HK-2 (cell line): ENCODE data around the gene LMO7.

ENCODE experiments used
- DNase-seq: peaks from one replicate; pipeline ENCODE4 v3.0.0-alpha.2; 2018; ENCODE audit not compliant: unreplicated experiment

LMO7 gene

DNA sequence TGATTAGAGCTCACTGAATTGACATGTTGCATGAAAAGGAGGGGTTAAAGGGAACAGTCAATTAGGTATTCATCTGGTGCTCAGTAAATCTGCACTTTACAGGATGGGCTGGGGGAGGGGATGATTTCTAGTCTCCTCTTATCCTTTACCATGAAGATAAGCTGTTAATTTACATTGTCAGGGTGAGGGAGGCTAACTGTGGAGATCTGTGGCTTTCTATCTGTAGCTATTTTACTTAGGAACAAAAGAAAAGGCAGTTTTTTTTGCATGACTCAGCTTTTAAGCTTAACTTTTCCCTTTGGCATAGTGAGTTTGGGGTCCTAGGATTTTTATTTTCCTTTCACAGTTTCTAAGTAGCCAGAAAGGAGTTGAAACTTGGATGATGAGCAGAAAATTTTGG lies 253.3 kb downstream of the LMO7 start:
- DNase-seq = no peak

DNA sequence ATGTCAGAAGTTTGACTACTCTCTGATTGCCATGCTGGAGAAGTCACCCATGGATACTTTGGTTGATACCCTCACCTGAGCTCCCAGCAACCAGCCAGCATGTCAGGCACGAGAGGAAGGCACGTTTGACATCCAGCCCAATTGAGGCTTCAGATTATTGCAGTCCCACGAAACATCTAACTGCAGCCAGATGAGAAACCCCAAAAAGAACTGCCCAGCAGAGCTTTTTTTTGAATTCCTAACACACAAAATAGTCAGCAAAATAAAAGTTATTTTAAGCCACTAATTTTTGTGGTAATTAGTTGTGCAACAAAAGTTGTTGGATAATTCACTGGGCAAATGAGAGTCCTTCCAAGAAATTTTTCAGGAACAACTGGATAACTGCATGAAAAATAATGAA lies 259.0 kb downstream of the LMO7 start:
- DNase-seq = no peak

DNA sequence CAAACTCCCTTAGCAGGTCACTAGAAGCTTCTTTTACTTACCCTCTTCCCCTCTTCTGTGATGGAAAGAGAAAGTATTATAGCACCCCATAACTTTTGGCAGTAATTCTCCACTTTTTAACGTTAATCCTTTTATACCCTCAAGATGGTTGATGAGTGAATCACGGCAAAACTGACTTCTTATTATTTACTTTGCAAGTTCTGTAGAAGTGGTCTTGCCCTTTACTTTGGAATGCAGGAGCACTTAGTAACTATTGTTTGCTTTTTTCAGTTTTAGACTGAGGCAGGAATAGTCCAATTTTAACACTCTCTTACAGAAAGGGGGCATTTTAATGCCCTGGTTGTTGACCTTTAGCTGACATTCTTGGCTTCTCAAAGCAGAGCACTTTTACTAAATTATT lies 260.1 kb downstream of the LMO7 start:
- DNase-seq = no peak

DNA sequence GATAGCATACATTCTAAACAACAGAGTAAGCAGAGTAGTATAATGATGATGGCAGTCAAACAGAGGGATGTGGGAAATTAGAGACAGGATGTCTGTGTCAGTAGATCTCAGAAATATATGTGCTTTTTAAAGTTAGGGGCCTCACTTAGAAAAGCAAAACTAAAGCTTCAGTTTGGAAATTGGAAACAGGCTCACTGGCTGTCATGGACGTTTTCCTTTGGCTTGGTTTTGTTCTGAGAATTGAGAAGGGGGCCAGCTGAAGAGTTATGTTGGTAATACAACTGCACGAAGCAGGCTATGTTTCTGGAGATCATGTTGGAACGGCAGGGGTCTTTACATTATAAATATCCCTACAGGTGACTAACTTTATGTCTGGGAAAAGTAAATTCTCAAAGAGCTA lies 261.3 kb downstream of the LMO7 start:
- DNase-seq = no peak

GRCh38 chr13:75901501-75901900 lies 265.4 kb downstream of the LMO7 start:
- DNase-seq = no peak

DNA sequence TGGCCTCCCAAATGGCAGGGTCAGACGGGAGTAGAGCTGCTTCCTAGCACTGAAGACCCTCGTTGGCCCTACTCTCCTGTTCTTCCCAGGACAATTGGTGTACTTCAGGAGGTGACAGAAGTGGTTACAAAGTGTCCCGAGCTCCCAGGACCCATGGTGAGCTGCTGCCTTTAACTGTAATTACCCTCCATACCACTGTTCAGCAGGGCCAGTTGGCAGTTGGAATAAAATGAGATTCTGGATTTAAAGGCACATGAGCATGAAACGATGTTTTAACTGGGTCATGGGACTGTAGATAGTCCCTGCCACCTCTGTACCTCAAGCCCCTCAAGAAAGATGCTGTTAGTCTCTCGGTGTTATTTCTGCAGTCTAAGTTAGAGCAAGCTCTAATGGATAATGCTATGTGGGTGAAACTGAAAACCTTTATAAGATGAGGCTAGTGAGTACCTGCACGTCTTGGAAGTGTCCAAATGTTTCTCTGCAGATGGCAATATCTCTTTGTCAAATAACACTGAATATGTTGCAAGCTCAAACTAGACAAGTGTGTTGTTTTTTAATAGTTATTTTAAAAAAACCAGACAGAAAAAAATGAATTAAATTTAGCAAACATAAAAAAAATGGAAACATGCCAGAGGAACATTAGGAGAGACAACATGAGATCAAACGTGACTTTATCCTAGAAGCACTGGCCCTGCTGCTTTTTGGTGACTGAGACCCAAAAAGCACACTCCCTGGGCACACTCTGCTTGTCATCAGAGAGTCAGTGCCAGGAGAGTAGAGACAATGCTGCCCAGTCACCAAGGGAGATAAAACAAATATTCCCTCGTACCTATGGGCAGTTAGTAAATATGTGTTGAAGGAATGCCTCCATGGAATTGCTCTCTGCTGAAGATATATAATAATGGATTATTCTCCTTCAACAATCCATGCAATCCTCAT lies 266.3 kb downstream of the LMO7 start:
- DNase-seq = no peak

DNA sequence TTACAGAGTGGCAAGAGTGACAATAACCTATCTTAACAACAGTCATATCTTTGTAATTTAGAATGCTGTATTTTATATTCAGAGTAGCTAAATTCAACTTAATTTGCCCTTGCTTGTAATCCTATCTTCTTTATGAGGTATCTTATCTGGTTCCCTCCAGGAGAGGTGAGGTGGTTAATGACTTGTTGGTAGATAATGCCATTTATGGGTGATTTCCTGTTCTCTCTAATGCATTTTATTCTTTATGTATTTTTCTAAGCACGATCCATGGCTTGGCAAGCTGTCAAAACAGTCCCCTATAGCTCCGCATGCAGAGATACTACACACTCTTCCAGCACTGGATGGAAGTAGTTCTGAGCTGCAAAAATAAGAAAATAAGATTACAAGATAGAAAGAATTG lies 267.9 kb downstream of the LMO7 start:
- DNase-seq = no peak

GRCh38 chr13:75906315-75906714 lies 270.2 kb downstream of the LMO7 start:
- no peak for DNase-seq

DNA sequence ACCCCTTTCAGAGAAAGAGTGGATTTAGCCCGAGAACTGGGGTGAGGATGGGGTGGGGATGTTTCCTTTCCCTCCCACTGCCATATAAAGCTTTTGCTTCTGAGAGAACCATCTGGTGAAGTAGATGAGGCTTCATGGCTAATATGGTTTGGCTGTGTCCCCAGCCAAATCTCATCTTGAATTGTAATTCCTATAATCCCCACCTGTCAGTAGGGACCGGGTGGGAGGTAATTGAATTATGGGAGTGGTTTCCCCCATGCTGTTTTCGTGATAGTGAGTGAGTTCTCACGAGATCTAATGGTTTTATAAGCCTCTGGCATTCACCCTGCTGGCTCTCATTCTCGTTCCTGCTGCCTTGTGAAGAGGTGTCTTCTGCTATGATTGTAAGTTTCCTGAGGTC lies 270.9 kb downstream of the LMO7 start:
- DNase-seq = no peak

DNA sequence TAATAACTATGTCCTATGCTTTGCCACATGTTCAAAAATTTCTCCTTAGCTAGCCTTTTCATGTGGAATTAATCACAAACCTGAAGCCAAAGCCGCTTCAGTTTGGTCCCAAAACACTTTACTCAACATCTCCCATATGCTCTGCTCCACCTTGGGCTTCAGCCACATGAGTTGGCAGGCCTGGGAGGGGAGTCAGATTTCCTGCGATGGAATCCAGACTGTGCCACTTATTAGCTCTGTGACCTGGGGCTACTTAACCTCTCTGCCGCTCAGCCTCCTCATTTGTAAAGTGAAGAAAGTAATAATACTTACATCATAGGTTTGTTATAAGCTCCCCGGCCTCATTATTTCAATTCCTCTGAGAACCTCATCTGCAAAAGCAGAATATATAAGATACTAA lies 272.0 kb downstream of the LMO7 start:
- DNase-seq = no peak
